Femur (tissue), 1 donor: ENCODE measurements around the gene SHISA8.

Experiments
- DNase-seq: peaks from one replicate; pipeline ENCODE4 v3.0.0-alpha.2; 2017

SHISA8 gene

GRCh38 chr22:41913842-41914534 is 886 bp downstream of the SHISA8 start:
- no peak for DNase-seq

- no peak for DNase-seq
Measured at GRCh38 chr22:41913040-41913719, 1.7 kb downstream of the SHISA8 start.

GRCh38 chr22:41912338-41913039 is 2.4 kb downstream of the SHISA8 start:
- DNase-seq, result no peak

GRCh38 chr22:41911001-41911611 is 3.8 kb downstream of the SHISA8 start:
- peak; percentile 26 for DNase-seq

GRCh38 chr22:41910050-41911000 is 4.5 kb downstream of the SHISA8 start:
- peak; percentile 32 for DNase-seq

- DNase-seq, result peak; percentile 28
Measured at GRCh38 chr22:41909310-41910049, 5.4 kb downstream of the SHISA8 start.

- peak; percentile 21 for DNase-seq
Measured at GRCh38 chr22:41908411-41909309, 6.2 kb downstream of the SHISA8 start.

GRCh38 chr22:41907436-41908401 is 7.2 kb downstream of the SHISA8 start:
- DNase-seq, result peak; percentile 17

GRCh38 chr22:41906822-41907221 is 8.1 kb downstream of the SHISA8 start:
- no peak for DNase-seq

GRCh38 chr22:41905411-41906202 is 9.3 kb downstream of the SHISA8 start:
- no peak for DNase-seq

- no peak for DNase-seq
Measured at GRCh38 chr22:41904450-41905410, 10.1 kb downstream of the SHISA8 start.

GRCh38 chr22:41902932-41903421 is 11.9 kb downstream of the SHISA8 start:
- no peak for DNase-seq

GRCh38 chr22:41902016-41902415 is 12.9 kb downstream of the SHISA8 start:
- no peak for DNase-seq

- no peak for DNase-seq
Measured at GRCh38 chr22:41900652-41901312, 14.1 kb downstream of the SHISA8 start.

- DNase-seq, result no peak
Measured at GRCh38 chr22:41899992-41900651, 14.8 kb downstream of the SHISA8 start.

GRCh38 chr22:41899110-41899509 is 15.8 kb downstream of the SHISA8 start:
- DNase-seq, result no peak
